Keratinocyte (primary cell): ENCODE data around the gene RTBDN. TPM values are rescaled to one million over a fixed set of nuclear protein-coding genes. Genes with fewer than 3 reads are reported as not detected.
A peak's percentile ranks its signal among the peaks of the same experiment; 100 is the strongest.

Source experiments
- DNase-seq: peaks from one replicate; pipeline ENCODE4 v3.0.0-alpha.2; 2011; ENCODE audit warnings: low read depth, missing footprints, low spot score
- FAIRE-seq: peaks from 2 replicates; lab custom pipeline; 2011; peaks lifted over from hg19 to GRCh38; lab: Jason Lieb, UNC
- H2AFZ ChIP-seq: 2 replicates; pipeline ENCODE4 v1.6.0; 2012; ENCODE audit warnings: low read length, control low read depth, inconsistent platforms; ENCODE audit not compliant: control insufficient read depth
- H3K27ac ChIP-seq: 2 replicates; pipeline ENCODE4 v1.5.1; 2011; ENCODE audit warnings: low read length; ENCODE audit not compliant: control insufficient read depth, insufficient read depth
- H3K27me3 ChIP-seq: 3 replicates; pipeline ENCODE4 v1.6.0; 2011; ENCODE audit warnings: low read length; ENCODE audit not compliant: control insufficient read depth, insufficient read depth; ENCODE audit errors: extremely low read depth
- H3K36me3 ChIP-seq, 2 experiments: 2 replicates in 1 of 2; 3 replicates in 1 of 2; pipeline ENCODE4 v1.5.1; 2011; ENCODE audit warnings: low read length in 2 of 2, mild to moderate bottlenecking in 1 of 2; ENCODE audit not compliant: control insufficient read depth in 2 of 2, insufficient read depth in 2 of 2; ENCODE audit errors: extremely low read depth in 1 of 2
- H3K4me1 ChIP-seq: 3 replicates; pipeline ENCODE4 v1.5.1; 2011; ENCODE audit warnings: low read length; ENCODE audit not compliant: control insufficient read depth, insufficient read depth; ENCODE audit errors: extremely low read depth
- H3K4me2 ChIP-seq: 3 replicates; pipeline ENCODE4 v1.6.0; 2011; ENCODE audit warnings: low read depth, low read length; ENCODE audit not compliant: control insufficient read depth, insufficient read depth; ENCODE audit errors: extremely low read depth
- H3K4me3 ChIP-seq, 3 experiments: fragments of 200-600 bp in 1 of 3; sonication (generic) in 1 of 3; 2 replicates in 2 of 3; 3 replicates in 1 of 3; pipeline ENCODE4 v1.5.1; 2011 to 2016; ENCODE audit warnings: low read length in 3 of 3, mild to moderate bottlenecking in 3 of 3, control low read depth in 2 of 3, inconsistent platforms in 1 of 3, low read depth in 1 of 3, mixed read lengths in 1 of 3, mixed run types in 1 of 3, moderate library complexity in 1 of 3; ENCODE audit not compliant: control insufficient read depth in 2 of 3, insufficient read depth in 2 of 3; ENCODE audit errors: extremely low read depth in 1 of 3
- H3K79me2 ChIP-seq: 2 replicates; pipeline ENCODE4 v1.6.0; 2012; ENCODE audit warnings: low read length; ENCODE audit not compliant: control insufficient read depth, insufficient read depth
- H3K9ac ChIP-seq: 3 replicates; pipeline ENCODE4 v1.6.0; 2011; ENCODE audit warnings: low read length; ENCODE audit not compliant: control insufficient read depth, insufficient read depth; ENCODE audit errors: extremely low read depth
- H3K9me1 ChIP-seq: 3 replicates; pipeline ENCODE4 v1.6.0; 2011; ENCODE audit warnings: low read length; ENCODE audit not compliant: control insufficient read depth, insufficient read depth; ENCODE audit errors: extremely low read depth
- H3K9me3 ChIP-seq: 2 replicates; pipeline ENCODE4 v1.5.1; 2012; ENCODE audit warnings: low read depth, low read length; ENCODE audit not compliant: control insufficient read depth
- H4K20me1 ChIP-seq: 3 replicates; pipeline ENCODE4 v1.6.0; 2011; ENCODE audit warnings: low read length; ENCODE audit not compliant: control insufficient read depth, insufficient read depth; ENCODE audit errors: extremely low read depth
- CTCF ChIP-seq, 3 experiments: IDR thresholded peaks in 1 of 3; conservative IDR thresholded peaks in 1 of 3; optimal IDR thresholded peaks in 1 of 3; 2 replicates in 2 of 3; 3 replicates in 1 of 3; pipeline versions ENCODE3 to v1.5.1; 2011; ENCODE audit warnings: low read length in 3 of 3, mild to moderate bottlenecking in 3 of 3, moderate library complexity in 2 of 3, control low read depth in 1 of 3, inconsistent platforms in 1 of 3; ENCODE audit not compliant: insufficient read depth in 2 of 3; ENCODE audit errors: extremely low read depth in 1 of 3
- EZH2 ChIP-seq: IDR thresholded peaks from one replicate; pipeline ENCODE4 v1.6.1; 2012; ENCODE audit warnings: inconsistent platforms, mild to moderate bottlenecking, low read length, moderate library complexity
- dilution Hi-C: fragments of 300-500 bp; cut with MboI; formaldehyde crosslinking; loops from one replicate; pipeline ENCODE4 v1.7.0; 2020; ENCODE audit warnings: low sequenced_read_pairs; ENCODE audit not compliant: extremely low pct_ligation_motif_present
- polyA plus RNA-seq, 5 experiments: library from polyadenylated mRNA; depleted of rRNA in 3 of 5; stranded (reverse) in 3 of 5; stranded (forward) in 1 of 5; unstranded in 1 of 5; fragments of >200 nt; gene quantifications; 1 replicate in 1 of 5; 2 replicates in 3 of 5; 3 replicates in 1 of 5; pipeline versions ENCODE4 v1.2.1 to v1.2.3, GENCODE V29; 2011 to 2012; ENCODE audit warnings: missing spikeins in 2 of 5, low read depth in 1 of 5, low replicate concordance in 1 of 5

Gene RTBDN
- polyA plus RNA-seq, 1 donor (not counting 4 experiments of a cell fraction or from before 2014, with no cell fraction given) = not detected

GRCh38 chr19:12838182-12838885, 4.0 kb upstream of the RTBDN start, which contains the start of gene MAST1:
Gene MAST1, plus strand, starts transcription at chr19:12838515. Its CDS starts 58 bp downstream, at chr19:12838573.
- Histone ChIP-seq H3K9me3 (no peaks in the 10 kb centered on the region), H3K4me1 (peaks cover 14% of the 10 kb centered on the region), H3K4me2 (peak within 1 kb of the TSS; percentile 48), H3K36me3 (no peaks in the 10 kb centered on the region), H4K20me1 (no peaks in the 10 kb centered on the region), H3K27ac (no peak within 1 kb of the TSS), H3K4me3 (peak within 1 kb of the TSS in 2 of 3 experiments; percentile 31 to 38), H3K9ac (no peak within 1 kb of the TSS), H3K79me2 (no peaks in the 10 kb centered on the region), H3K27me3 (peaks cover 70% of the 10 kb centered on the region), H3K9me1 (no peaks in the 10 kb centered on the region), H2AFZ (no peak within 1 kb of the TSS)
- dilution Hi-C loops = no loop called here
- no peak for DNase-seq
- TF ChIP-seq CTCF (optimal IDR thresholded peaks at IDR 0.05 in 1 of 3, IDR thresholded peaks at IDR 0.05 in 1 of 3, conservative IDR thresholded peaks at IDR 0.05 in 1 of 3; ENCODE audit: extremely low read depth in 1 of 3, insufficient read depth in 2 of 3, low read length in 3 of 3) (peak in 2 of 3 experiments; percentile 45 to 75), EZH2 (no peak)
- FAIRE-seq = no peak

DNA sequence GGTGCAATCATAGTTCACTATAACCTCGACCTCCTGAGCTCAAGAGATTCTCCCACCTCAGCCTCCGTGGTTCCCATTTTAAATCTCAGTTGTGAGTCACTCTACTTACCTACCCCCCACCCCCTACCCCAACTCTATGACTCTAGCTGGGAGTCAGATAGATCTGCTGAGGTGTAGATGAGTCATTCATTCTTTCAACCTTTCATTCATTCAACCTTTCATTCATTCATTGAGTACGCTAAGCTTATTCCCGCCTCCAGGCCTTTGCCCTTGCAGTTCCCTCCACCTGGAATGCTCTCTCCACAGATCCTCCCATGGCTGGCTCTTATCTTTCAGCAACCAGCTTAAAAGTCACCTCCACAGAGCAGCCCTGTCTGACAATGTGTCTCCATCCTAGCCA, 2.8 kb upstream of the RTBDN start:
- Histone ChIP-seq H3K27me3 (peaks cover 77% of the 10 kb centered on the region), H3K4me3 (no peak overlapping the region), H3K36me3 (no peaks in the 10 kb centered on the region), H3K9me1 (no peaks in the 10 kb centered on the region), H3K4me2 (peak overlapping the region; percentile 48), H3K79me2 (no peaks in the 10 kb centered on the region), H3K4me1 (peaks cover 22% of the 10 kb centered on the region), H3K9me3 (no peaks in the 10 kb centered on the region), H4K20me1 (no peaks in the 10 kb centered on the region), H2AFZ (no peak overlapping the region), H3K27ac (no peak overlapping the region), H3K9ac (no peak overlapping the region)
- dilution Hi-C loops = no loop called here
- DNase-seq (peak; percentile 54), FAIRE-seq (no peak)
- TF ChIP-seq CTCF (optimal IDR thresholded peaks at IDR 0.05 in 1 of 3, IDR thresholded peaks at IDR 0.05 in 1 of 3, conservative IDR thresholded peaks at IDR 0.05 in 1 of 3; ENCODE audit: extremely low read depth in 1 of 3, insufficient read depth in 2 of 3, low read length in 3 of 3) = no peak
- no peak for TF ChIP-seq EZH2
